LNCaP clone FGC (cell line): ENCODE measurements around the gene MOGAT3.

ENCODE experiments used
- DNase-seq: peaks from one replicate; pipeline ENCODE4 v3.0.0-alpha.2; 2011; ENCODE audit warnings: low read depth
- H3K4me3 ChIP-seq: 2 replicates; pipeline ENCODE4 v1.5.1; 2011; ENCODE audit warnings: mild to moderate bottlenecking, low read depth, low read length, control low read depth
- CTCF ChIP-seq: IDR thresholded peaks from 2 replicates; pipeline ENCODE4 v1.5.1; 2012; ENCODE audit warnings: mild to moderate bottlenecking; ENCODE audit not compliant: control insufficient read depth, insufficient read depth; ENCODE audit errors: extremely low read depth

The MOGAT3 gene

GRCh38 chr7:101186844-101187428, 13.9 kb downstream of the MOGAT3 start:
- DNase-seq: no peak
- H3K4me3 ChIP-seq: no peak overlapping the region
- TF ChIP-seq CTCF: no peak

- DNase-seq: no peak
- no peak for TF ChIP-seq CTCF
- H3K4me3 ChIP-seq: no peak overlapping the region
These were observed 14.6 kb downstream of the MOGAT3 start for GRCh38 chr7:101186194-101186593.

- DNase-seq: no peak
- no peak overlapping the region for H3K4me3 ChIP-seq
- TF ChIP-seq CTCF: no peak
These were observed 15.5 kb downstream of the MOGAT3 start for GRCh38 chr7:101185258-101185839.

- DNase-seq: no peak
- no peak for TF ChIP-seq CTCF
- no peak within 1 kb of the TSS for H3K4me3 ChIP-seq
These were observed 20.6 kb downstream of the MOGAT3 start, which contains the start of gene NAT16 for GRCh38 chr7:101180130-101180755. Gene NAT16, minus strand, starts transcription at chr7:101180293. Its CDS starts 5,486 bp downstream, at chr7:101174807.

- DNase-seq: no peak
- no peak for TF ChIP-seq CTCF
- H3K4me3 ChIP-seq: no peak overlapping the region
These were observed 21.1 kb downstream of the MOGAT3 start for GRCh38 chr7:101179713-101180112.

GRCh38 chr7:101179117-101179516, 21.7 kb downstream of the MOGAT3 start:
- no peak overlapping the region for H3K4me3 ChIP-seq
- no peak for TF ChIP-seq CTCF
- no peak for DNase-seq
